LoVo (cell line): ENCODE data around the gene CDKAL1.
"Not testable (repeated sequence)": the region's sequence is repeated elsewhere in the genome, so short reads cannot be mapped to it uniquely, and the experiment has no call there.

Experiments used
- DNase-seq: peaks from one replicate; pipeline ENCODE4 v3.0.0-alpha.2; 2016; ENCODE audit warnings: low spot score

The CDKAL1 gene

GRCh38 chr6:20800229-20800628, 266.0 kb downstream of the CDKAL1 start:
- no peak for DNase-seq

- no peak for DNase-seq
These were observed 266.4 kb downstream of the CDKAL1 start for GRCh38 chr6:20800653-20801052.

GRCh38 chr6:20801595-20801994, 267.3 kb downstream of the CDKAL1 start:
- no peak for DNase-seq

GRCh38 chr6:20802596-20802995, 268.3 kb downstream of the CDKAL1 start:
- no peak for DNase-seq

- DNase-seq: no peak
These were observed 270.8 kb downstream of the CDKAL1 start for GRCh38 chr6:20805021-20805420.

- DNase-seq: no peak
These were observed 272.4 kb downstream of the CDKAL1 start for GRCh38 chr6:20806669-20807068.

- DNase-seq: no peak
These were observed 274.2 kb downstream of the CDKAL1 start for GRCh38 chr6:20808439-20808838.

- no peak for DNase-seq
These were observed 274.7 kb downstream of the CDKAL1 start for GRCh38 chr6:20808924-20809323.

- DNase-seq: no peak
These were observed 276.5 kb downstream of the CDKAL1 start for GRCh38 chr6:20810727-20811108.

- DNase-seq: peak; percentile 47
These were observed 277.0 kb downstream of the CDKAL1 start for GRCh38 chr6:20811109-20811761.

- no peak for DNase-seq
These were observed 278.5 kb downstream of the CDKAL1 start for GRCh38 chr6:20812776-20813175.

GRCh38 chr6:20814494-20814893, 280.2 kb downstream of the CDKAL1 start:
- DNase-seq: no peak

GRCh38 chr6:20816126-20816525, 281.9 kb downstream of the CDKAL1 start:
- DNase-seq: no peak

GRCh38 chr6:20817806-20818320, 283.6 kb downstream of the CDKAL1 start:
- no peak for DNase-seq

- DNase-seq: no peak
These were observed 285.6 kb downstream of the CDKAL1 start for GRCh38 chr6:20819774-20820400.

- no peak for DNase-seq
These were observed 292.1 kb downstream of the CDKAL1 start for GRCh38 chr6:20826378-20826777.

GRCh38 chr6:20827798-20828197, 293.5 kb downstream of the CDKAL1 start:
- no peak for DNase-seq

- no peak for DNase-seq
These were observed 296.3 kb downstream of the CDKAL1 start for GRCh38 chr6:20830576-20830975.

- DNase-seq: not testable (repeated sequence)
These were observed 297.0 kb downstream of the CDKAL1 start for GRCh38 chr6:20831251-20831650.

- no peak for DNase-seq
These were observed 299.7 kb downstream of the CDKAL1 start for GRCh38 chr6:20833881-20834515.

GRCh38 chr6:20835315-20836010, 301.2 kb downstream of the CDKAL1 start:
- DNase-seq: no peak

GRCh38 chr6:20837189-20837588, 302.9 kb downstream of the CDKAL1 start:
- DNase-seq: no peak

GRCh38 chr6:20838113-20838512, 303.9 kb downstream of the CDKAL1 start:
- DNase-seq: no peak
